ENCODE data around the gene AGFG1.

The AGFG1 gene

GRCh38 chr2:227486688-227487087, 14.7 kb downstream of the AGFG1 start:
- H2AFZ ChIP-seq (ENCODE audit: low read depth), result no peak overlapping the region
- H4K20me1 ChIP-seq (ENCODE audit: insufficient read depth), result 0 out of 2 replicates have a peak, but pooled peaks cover 4% of the 10 kb centered on the region
- no peak overlapping the region for H3K4me3 ChIP-seq (IDR thresholded peaks at IDR 0.05; ENCODE audit: insufficient read depth, low read depth, low read length)
- TF ChIP-seq CTCF (conservative IDR thresholded peaks at IDR 0.05; ENCODE audit: low read depth, low read length), result no peak
- H3K4me1 ChIP-seq (ENCODE audit: low read depth, poor library complexity, severe bottlenecking), result peaks cover 24% of the 10 kb centered on the region
- no peak overlapping the region for H3K27ac ChIP-seq
- H3K27me3 ChIP-seq (ENCODE audit: insufficient read depth, low read depth), result no peaks in the 10 kb centered on the region
- peaks cover 92% of the 10 kb centered on the region for H3K79me2 ChIP-seq (ENCODE audit: insufficient read depth, low read depth)
- no peaks in the 10 kb centered on the region for H3K36me3 ChIP-seq (ENCODE audit: insufficient read depth)
- H3K9ac ChIP-seq, result no peak overlapping the region
- H3K4me2 ChIP-seq, result no peak overlapping the region

- Histone ChIP-seq H3K9ac (no peak overlapping the region), H3K27me3 (ENCODE audit: insufficient read depth, low read depth) (no peaks in the 10 kb centered on the region), H3K36me3 (ENCODE audit: insufficient read depth) (no peaks in the 10 kb centered on the region), H3K4me2 (no peak overlapping the region), H3K27ac (no peak overlapping the region), H2AFZ (ENCODE audit: low read depth) (no peak overlapping the region), H3K4me1 (ENCODE audit: low read depth, poor library complexity, severe bottlenecking) (peaks cover 13% of the 10 kb centered on the region), H4K20me1 (ENCODE audit: insufficient read depth) (0 out of 2 replicates have a peak, but pooled peaks cover 4% of the 10 kb centered on the region), H3K79me2 (ENCODE audit: insufficient read depth, low read depth) (peaks cover 80% of the 10 kb centered on the region), H3K4me3 (IDR thresholded peaks at IDR 0.05; ENCODE audit: insufficient read depth, low read depth, low read length) (no peak overlapping the region)
- no peak for TF ChIP-seq CTCF (conservative IDR thresholded peaks at IDR 0.05; ENCODE audit: low read depth, low read length)
Observed at GRCh38 chr2:227488045-227488444, 16.1 kb downstream of the AGFG1 start.

DNA sequence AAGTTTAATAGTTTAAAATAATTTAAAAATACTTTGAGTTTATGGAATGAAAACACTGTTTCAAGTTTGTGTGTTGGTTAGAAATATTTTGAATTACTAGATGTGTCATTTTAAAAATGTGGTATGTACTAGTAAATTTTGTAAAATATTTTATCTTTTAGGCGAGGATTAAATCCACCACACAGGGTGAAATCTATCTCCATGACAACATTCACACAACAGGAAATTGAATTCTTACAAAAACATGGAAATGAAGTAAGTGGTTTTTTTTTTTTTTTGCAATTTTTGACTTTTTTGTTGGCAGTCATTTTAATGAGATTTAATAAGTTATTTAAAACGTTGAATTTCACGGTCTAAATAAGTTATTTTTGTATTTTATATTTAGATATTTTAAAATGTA, 19.4 kb downstream of the AGFG1 start:
- no peak for TF ChIP-seq CTCF (conservative IDR thresholded peaks at IDR 0.05; ENCODE audit: low read depth, low read length)
- H3K79me2 ChIP-seq (ENCODE audit: insufficient read depth, low read depth), result peaks cover 58% of the 10 kb centered on the region
- no peak overlapping the region for H3K27ac ChIP-seq
- no peaks in the 10 kb centered on the region for H3K4me1 ChIP-seq (ENCODE audit: low read depth, poor library complexity, severe bottlenecking)
- H3K4me2 ChIP-seq, result no peak overlapping the region
- H3K36me3 ChIP-seq (ENCODE audit: insufficient read depth), result no peaks in the 10 kb centered on the region
- H3K27me3 ChIP-seq (ENCODE audit: insufficient read depth, low read depth), result no peaks in the 10 kb centered on the region
- H2AFZ ChIP-seq (ENCODE audit: low read depth), result no peak overlapping the region
- H3K4me3 ChIP-seq (IDR thresholded peaks at IDR 0.05; ENCODE audit: insufficient read depth, low read depth, low read length), result no peak overlapping the region
- H3K9ac ChIP-seq, result no peak overlapping the region
- 0 out of 2 replicates have a peak, but pooled peaks cover 4% of the 10 kb centered on the region for H4K20me1 ChIP-seq (ENCODE audit: insufficient read depth)

DNA sequence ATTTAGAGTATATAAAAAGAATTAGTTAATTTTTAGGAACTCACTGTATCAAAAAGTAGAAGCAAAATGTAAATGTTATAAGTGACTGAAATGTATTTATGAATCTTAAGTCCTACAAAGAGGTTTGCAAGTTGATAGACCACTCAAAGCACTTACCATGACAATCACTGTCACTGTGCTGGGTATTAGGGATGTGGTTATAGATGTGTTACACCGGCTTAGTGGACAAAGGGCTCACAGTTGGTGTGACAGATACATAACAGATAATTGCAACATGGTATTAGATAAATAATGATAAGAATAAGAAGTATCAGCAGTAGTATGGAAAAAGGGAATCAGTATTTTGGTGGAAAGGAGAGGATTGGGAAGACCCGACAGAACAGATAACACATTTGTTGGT, 21.6 kb downstream of the AGFG1 start:
- Histone ChIP-seq H3K4me3 (IDR thresholded peaks at IDR 0.05; ENCODE audit: insufficient read depth, low read depth, low read length) (no peak overlapping the region), H3K27me3 (ENCODE audit: insufficient read depth, low read depth) (no peaks in the 10 kb centered on the region), H3K36me3 (ENCODE audit: insufficient read depth) (no peaks in the 10 kb centered on the region), H3K4me2 (no peak overlapping the region), H3K9ac (no peak overlapping the region), H4K20me1 (ENCODE audit: insufficient read depth) (no peaks in the 10 kb centered on the region), H3K79me2 (ENCODE audit: insufficient read depth, low read depth) (peaks cover 54% of the 10 kb centered on the region), H2AFZ (ENCODE audit: low read depth) (no peak overlapping the region), H3K27ac (no peak overlapping the region), H3K4me1 (ENCODE audit: low read depth, poor library complexity, severe bottlenecking) (no peaks in the 10 kb centered on the region)
- no peak for TF ChIP-seq CTCF (conservative IDR thresholded peaks at IDR 0.05; ENCODE audit: low read depth, low read length)
